ENCODE measurements around the gene LUZP1. TPM values are rescaled to one million over a fixed set of nuclear protein-coding genes. Genes with fewer than 3 reads are reported as not detected.

Gene LUZP1
- total and polyA plus RNA-seq, 2 experiments from 2014 or later, result 45.7 to 152 TPM

DNA sequence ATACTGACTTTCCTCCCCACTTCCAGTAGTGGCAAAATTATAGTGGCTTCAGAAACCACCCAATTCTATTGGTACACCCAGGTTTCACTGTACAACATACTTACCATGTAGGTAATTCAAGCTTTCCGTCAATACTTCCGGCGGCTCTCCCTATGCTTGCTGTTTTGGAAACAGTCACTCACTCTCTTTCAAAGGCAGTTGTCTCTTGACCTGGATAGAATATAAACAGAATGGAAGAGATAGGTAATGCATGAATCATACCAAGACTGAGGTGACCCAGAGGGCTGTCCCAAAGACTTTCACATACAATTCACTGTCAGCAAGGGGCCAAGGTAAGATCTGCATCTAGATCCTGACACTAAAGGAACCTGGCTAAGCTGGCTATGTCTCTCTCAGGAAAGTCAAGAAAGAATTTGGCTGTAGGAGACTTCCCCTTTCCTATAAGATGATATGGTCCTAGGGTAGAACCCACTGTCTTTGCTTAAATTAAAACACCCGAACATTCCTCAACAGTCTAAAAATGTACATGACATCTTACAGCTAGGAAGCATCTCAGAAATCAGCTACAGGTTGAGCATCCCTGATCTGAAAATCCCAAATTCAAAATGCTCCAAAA, 59.6 kb downstream of the LUZP1 start:
- H3K4me3 Mint-ChIP-seq, result no peak overlapping the region
- H2AFZ ChIP-seq, result no peak overlapping the region
- peaks cover 71% of the 10 kb centered on the region for H4K20me1 ChIP-seq (replicated peaks; ENCODE audit: insufficient read depth)
- no peak overlapping the region for H3K4me2 ChIP-seq
- ATAC-seq, result no peak
- no peaks in the 10 kb centered on the region; the same call in 2 of the 3 replicates for H3K9me3 Mint-ChIP-seq
- H3K27ac ChIP-seq (ENCODE audit: low read depth), result no peak overlapping the region
- H3K4me1 Mint-ChIP-seq, result peaks cover 9% of the 10 kb centered on the region; the same call in 2 of the 3 replicates
- H3K27ac Mint-ChIP-seq, result no peak overlapping the region
- H3K4me1 ChIP-seq (ENCODE audit: insufficient read depth), result peaks cover under 1% of the 10 kb centered on the region
- DNase-seq (ENCODE audit: low spot score), result no peak
- H3K36me3 Mint-ChIP-seq (ENCODE audit: low read depth), result peaks cover 27% of the 10 kb centered on the region
- no peak for TF ChIP-seq EZH2phosphoT487 (IDR thresholded peaks at IDR 0.05; ENCODE audit: unreplicated experiment)
- TF ChIP-seq, protein P1, sequence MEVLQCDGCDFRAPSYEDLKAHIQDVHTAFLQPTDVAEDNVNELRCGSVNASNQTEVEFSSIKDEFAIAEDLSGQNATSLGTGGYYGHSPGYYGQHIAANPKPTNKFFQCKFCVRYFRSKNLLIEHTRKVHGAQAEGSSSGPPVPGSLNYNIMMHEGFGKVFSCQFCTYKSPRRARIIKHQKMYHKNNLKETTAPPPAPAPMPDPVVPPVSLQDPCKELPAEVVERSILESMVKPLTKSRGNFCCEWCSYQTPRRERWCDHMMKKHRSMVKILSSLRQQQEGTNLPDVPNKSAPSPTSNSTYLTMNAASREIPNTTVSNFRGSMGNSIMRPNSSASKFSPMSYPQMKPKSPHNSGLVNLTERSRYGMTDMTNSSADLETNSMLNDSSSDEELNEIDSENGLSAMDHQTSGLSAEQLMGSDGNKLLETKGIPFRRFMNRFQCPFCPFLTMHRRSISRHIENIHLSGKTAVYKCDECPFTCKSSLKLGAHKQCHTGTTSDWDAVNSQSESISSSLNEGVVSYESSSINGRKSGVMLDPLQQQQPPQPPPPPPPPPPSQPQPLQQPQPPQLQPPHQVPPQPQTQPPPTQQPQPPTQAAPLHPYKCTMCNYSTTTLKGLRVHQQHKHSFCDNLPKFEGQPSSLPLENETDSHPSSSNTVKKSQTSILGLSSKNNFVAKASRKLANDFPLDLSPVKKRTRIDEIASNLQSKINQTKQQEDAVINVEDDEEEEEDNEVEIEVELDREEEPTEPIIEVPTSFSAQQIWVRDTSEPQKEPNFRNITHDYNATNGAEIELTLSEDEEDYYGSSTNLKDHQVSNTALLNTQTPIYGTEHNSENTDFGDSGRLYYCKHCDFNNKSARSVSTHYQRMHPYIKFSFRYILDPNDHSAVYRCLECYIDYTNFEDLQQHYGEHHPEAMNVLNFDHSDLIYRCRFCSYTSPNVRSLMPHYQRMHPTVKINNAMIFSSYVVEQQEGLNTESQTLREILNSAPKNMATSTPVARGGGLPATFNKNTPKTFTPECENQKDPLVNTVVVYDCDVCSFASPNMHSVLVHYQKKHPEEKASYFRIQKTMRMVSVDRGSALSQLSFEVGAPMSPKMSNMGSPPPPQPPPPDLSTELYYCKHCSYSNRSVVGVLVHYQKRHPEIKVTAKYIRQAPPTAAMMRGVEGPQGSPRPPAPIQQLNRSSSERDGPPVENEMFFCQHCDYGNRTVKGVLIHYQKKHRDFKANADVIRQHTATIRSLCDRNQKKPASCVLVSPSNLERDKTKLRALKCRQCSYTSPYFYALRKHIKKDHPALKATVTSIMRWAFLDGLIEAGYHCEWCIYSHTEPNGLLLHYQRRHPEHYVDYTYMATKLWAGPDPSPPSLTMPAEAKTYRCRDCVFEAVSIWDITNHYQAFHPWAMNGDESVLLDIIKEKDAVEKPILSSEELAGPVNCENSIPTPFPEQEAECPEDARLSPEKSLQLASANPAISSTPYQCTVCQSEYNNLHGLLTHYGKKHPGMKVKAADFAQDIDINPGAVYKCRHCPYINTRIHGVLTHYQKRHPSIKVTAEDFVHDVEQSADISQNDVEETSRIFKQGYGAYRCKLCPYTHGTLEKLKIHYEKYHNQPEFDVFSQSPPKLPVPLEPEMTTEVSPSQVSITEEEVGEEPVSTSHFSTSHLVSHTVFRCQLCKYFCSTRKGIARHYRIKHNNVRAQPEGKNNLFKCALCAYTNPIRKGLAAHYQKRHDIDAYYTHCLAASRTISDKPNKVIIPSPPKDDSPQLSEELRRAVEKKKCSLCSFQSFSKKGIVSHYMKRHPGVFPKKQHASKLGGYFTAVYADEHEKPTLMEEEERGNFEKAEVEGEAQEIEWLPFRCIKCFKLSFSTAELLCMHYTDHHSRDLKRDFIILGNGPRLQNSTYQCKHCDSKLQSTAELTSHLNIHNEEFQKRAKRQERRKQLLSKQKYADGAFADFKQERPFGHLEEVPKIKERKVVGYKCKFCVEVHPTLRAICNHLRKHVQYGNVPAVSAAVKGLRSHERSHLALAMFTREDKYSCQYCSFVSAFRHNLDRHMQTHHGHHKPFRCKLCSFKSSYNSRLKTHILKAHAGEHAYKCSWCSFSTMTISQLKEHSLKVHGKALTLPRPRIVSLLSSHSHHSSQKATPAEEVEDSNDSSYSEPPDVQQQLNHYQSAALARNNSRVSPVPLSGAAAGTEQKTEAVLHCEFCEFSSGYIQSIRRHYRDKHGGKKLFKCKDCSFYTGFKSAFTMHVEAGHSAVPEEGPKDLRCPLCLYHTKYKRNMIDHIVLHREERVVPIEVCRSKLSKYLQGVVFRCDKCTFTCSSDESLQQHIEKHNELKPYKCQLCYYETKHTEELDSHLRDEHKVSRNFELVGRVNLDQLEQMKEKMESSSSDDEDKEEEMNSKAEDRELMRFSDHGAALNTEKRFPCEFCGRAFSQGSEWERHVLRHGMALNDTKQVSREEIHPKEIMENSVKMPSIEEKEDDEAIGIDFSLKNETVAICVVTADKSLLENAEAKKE (CRISPR knock-in tag; IDR thresholded peaks at IDR 0.05), result no peak
- TF ChIP-seq JUNB (IDR thresholded peaks at IDR 0.05; ENCODE audit: unreplicated experiment), result no peak
- TF ChIP-seq, protein P2, sequence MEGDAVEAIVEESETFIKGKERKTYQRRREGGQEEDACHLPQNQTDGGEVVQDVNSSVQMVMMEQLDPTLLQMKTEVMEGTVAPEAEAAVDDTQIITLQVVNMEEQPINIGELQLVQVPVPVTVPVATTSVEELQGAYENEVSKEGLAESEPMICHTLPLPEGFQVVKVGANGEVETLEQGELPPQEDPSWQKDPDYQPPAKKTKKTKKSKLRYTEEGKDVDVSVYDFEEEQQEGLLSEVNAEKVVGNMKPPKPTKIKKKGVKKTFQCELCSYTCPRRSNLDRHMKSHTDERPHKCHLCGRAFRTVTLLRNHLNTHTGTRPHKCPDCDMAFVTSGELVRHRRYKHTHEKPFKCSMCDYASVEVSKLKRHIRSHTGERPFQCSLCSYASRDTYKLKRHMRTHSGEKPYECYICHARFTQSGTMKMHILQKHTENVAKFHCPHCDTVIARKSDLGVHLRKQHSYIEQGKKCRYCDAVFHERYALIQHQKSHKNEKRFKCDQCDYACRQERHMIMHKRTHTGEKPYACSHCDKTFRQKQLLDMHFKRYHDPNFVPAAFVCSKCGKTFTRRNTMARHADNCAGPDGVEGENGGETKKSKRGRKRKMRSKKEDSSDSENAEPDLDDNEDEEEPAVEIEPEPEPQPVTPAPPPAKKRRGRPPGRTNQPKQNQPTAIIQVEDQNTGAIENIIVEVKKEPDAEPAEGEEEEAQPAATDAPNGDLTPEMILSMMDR (conservative IDR thresholded peaks at IDR 0.05; ENCODE audit: low read depth in 2 of 2), result no peak
- TF ChIP-seq, protein P3, sequence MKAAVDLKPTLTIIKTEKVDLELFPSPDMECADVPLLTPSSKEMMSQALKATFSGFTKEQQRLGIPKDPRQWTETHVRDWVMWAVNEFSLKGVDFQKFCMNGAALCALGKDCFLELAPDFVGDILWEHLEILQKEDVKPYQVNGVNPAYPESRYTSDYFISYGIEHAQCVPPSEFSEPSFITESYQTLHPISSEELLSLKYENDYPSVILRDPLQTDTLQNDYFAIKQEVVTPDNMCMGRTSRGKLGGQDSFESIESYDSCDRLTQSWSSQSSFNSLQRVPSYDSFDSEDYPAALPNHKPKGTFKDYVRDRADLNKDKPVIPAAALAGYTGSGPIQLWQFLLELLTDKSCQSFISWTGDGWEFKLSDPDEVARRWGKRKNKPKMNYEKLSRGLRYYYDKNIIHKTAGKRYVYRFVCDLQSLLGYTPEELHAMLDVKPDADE (IDR thresholded peaks at IDR 0.05), result no peak
- TF ChIP-seq STAT1 (IDR thresholded peaks at IDR 0.05; ENCODE audit: unreplicated experiment), result no peak
- TF ChIP-seq ZNF331 (CRISPR knock-in tag; IDR thresholded peaks at IDR 0.05; ENCODE audit: low read depth), result no peak
- TF ChIP-seq EZH2 (IDR thresholded peaks at IDR 0.05; ENCODE audit: low read depth, unreplicated experiment), result no peak
- no peak for TF ChIP-seq POLR2AphosphoS5 (IDR thresholded peaks at IDR 0.05; ENCODE audit: low read depth)
- TF ChIP-seq NANOG (IDR thresholded peaks at IDR 0.05; ENCODE audit: borderline replicate concordance), result no peak
- TF ChIP-seq, protein P4, sequence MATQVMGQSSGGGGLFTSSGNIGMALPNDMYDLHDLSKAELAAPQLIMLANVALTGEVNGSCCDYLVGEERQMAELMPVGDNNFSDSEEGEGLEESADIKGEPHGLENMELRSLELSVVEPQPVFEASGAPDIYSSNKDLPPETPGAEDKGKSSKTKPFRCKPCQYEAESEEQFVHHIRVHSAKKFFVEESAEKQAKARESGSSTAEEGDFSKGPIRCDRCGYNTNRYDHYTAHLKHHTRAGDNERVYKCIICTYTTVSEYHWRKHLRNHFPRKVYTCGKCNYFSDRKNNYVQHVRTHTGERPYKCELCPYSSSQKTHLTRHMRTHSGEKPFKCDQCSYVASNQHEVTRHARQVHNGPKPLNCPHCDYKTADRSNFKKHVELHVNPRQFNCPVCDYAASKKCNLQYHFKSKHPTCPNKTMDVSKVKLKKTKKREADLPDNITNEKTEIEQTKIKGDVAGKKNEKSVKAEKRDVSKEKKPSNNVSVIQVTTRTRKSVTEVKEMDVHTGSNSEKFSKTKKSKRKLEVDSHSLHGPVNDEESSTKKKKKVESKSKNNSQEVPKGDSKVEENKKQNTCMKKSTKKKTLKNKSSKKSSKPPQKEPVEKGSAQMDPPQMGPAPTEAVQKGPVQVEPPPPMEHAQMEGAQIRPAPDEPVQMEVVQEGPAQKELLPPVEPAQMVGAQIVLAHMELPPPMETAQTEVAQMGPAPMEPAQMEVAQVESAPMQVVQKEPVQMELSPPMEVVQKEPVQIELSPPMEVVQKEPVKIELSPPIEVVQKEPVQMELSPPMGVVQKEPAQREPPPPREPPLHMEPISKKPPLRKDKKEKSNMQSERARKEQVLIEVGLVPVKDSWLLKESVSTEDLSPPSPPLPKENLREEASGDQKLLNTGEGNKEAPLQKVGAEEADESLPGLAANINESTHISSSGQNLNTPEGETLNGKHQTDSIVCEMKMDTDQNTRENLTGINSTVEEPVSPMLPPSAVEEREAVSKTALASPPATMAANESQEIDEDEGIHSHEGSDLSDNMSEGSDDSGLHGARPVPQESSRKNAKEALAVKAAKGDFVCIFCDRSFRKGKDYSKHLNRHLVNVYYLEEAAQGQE (IDR thresholded peaks at IDR 0.05; ENCODE audit: unreplicated experiment), result no peak
- no peak for TF ChIP-seq ZNF114 (CRISPR knock-in tag; IDR thresholded peaks at IDR 0.05)
- TF ChIP-seq CREB1 (CRISPR knock-in tag; IDR thresholded peaks at IDR 0.05; ENCODE audit: low read depth), result no peak
- H3K27me3 ChIP-seq (ENCODE audit: insufficient read depth), result no peaks in the 10 kb centered on the region
- no peak overlapping the region for H3K4me3 ChIP-seq
- H3K27me3 Mint-ChIP-seq (ENCODE audit: insufficient read depth, low read depth, poor library complexity), result no peaks in the 10 kb centered on the region
- no peaks in the 10 kb centered on the region for H3K9me2 ChIP-seq (ENCODE audit: insufficient read depth)
- H3F3A ChIP-seq (replicated peaks; ENCODE audit: low read depth), result no peaks in the 10 kb centered on the region
- H3K36me3 ChIP-seq (ENCODE audit: insufficient read depth), result peaks cover 10% of the 10 kb centered on the region
- H3K79me2 ChIP-seq (replicated peaks; ENCODE audit: insufficient read depth), result peaks cover 75% of the 10 kb centered on the region

Data from GM23338 (cell line).